Measurements from ENCODE around the gene ITCH. TPM values are rescaled to one million over a fixed set of nuclear protein-coding genes. Genes with fewer than 3 reads are reported as not detected.

Gene ITCH
- total and polyA plus RNA-seq, 4 donors = 9.3 to 68.1 (median 30.4) TPM

GRCh38 chr20:34552569-34552968 is 189.5 kb downstream of the ITCH start:
- peaks cover 0 to 7% (median 0%) of the 10 kb centered on the region in 5 donors for H3K4me1 ChIP-seq (ENCODE audit: control insufficient read depth in 5 of 5, insufficient read depth in 5 of 5, low read length in 5 of 5)
- no peak overlapping the region for H3K4me3 ChIP-seq
- no peaks in the 10 kb centered on the region for H3K36me3 ChIP-seq (ENCODE audit: control insufficient read depth in 4 of 4, insufficient read depth in 4 of 4, low read length in 4 of 4)
- no peak for TF ChIP-seq CTCF (IDR thresholded peaks at IDR 0.05; ENCODE audit: control extremely low read depth, extremely low read depth)
- no peaks in the 10 kb centered on the region for H3K27me3 ChIP-seq (ENCODE audit: control insufficient read depth in 3 of 3, insufficient read depth in 3 of 3, low read length in 2 of 3)
- DNase-seq (no peak), ATAC-seq (ENCODE audit: insufficient read depth, low FRiP score) (no peak)
- WGBS, 2 donors = 89 to 96% methylated on average over 6 of the region's 6 CpGs
- no peak overlapping the region for H3K27ac ChIP-seq (ENCODE audit: low read depth in 1 of 2, low read length in 1 of 2)
- H3K9me3 ChIP-seq (ENCODE audit: control insufficient read depth in 4 of 4, insufficient read depth in 3 of 4, low read length in 3 of 4) = peaks cover 0 to 2% (median 0%) of the 10 kb centered on the region in 4 donors
- no peak overlapping the region for H3K9ac ChIP-seq (ENCODE audit: insufficient read depth in 1 of 2, low read length in 2 of 2)

- Histone ChIP-seq H3K4me3 (no peak overlapping the region), H3K9ac (ENCODE audit: insufficient read depth in 1 of 2, low read length in 2 of 2) (no peak overlapping the region), H3K27ac (ENCODE audit: low read depth in 1 of 2, low read length in 1 of 2) (peak overlapping the region in 1 of 2 donors; percentile 52), H3K9me3 (ENCODE audit: control insufficient read depth in 4 of 4, insufficient read depth in 3 of 4, low read length in 3 of 4) (peaks cover 0 to 2% (median 0%) of the 10 kb centered on the region in 4 donors), H3K36me3 (ENCODE audit: control insufficient read depth in 4 of 4, insufficient read depth in 4 of 4, low read length in 4 of 4) (no peaks in the 10 kb centered on the region), H3K4me1 (ENCODE audit: control insufficient read depth in 5 of 5, insufficient read depth in 5 of 5, low read length in 5 of 5) (peaks cover 0 to 7% (median 0%) of the 10 kb centered on the region in 5 donors), H3K27me3 (ENCODE audit: control insufficient read depth in 3 of 3, insufficient read depth in 3 of 3, low read length in 2 of 3) (no peaks in the 10 kb centered on the region)
- no peak for TF ChIP-seq CTCF (IDR thresholded peaks at IDR 0.05; ENCODE audit: control extremely low read depth, extremely low read depth)
- no peak for DNase-seq
- no peak for ATAC-seq (ENCODE audit: insufficient read depth, low FRiP score)
- 41 to 77% methylated on average over 4 of the region's 4 CpGs for WGBS, 2 donors
Measured at GRCh38 chr20:34553366-34553867, 190.3 kb downstream of the ITCH start.

- no peak for ATAC-seq (ENCODE audit: insufficient read depth, low FRiP score)
- Histone ChIP-seq H3K9ac (ENCODE audit: insufficient read depth in 1 of 2, low read length in 2 of 2) (peak overlapping the region; percentile 87 to 97), H3K4me3 (peak overlapping the region; percentile 59), H3K9me3 (ENCODE audit: control insufficient read depth in 4 of 4, insufficient read depth in 3 of 4, low read length in 3 of 4) (peaks cover 0 to 2% (median 0%) of the 10 kb centered on the region in 4 donors), H3K36me3 (ENCODE audit: control insufficient read depth in 4 of 4, insufficient read depth in 4 of 4, low read length in 4 of 4) (peaks cover 0 to 3% (median 0%) of the 10 kb centered on the region in 4 donors), H3K27ac (ENCODE audit: low read depth in 1 of 2, low read length in 1 of 2) (peak overlapping the region; percentile 94 to 95), H3K4me1 (ENCODE audit: control insufficient read depth in 5 of 5, insufficient read depth in 5 of 5, low read length in 5 of 5) (peaks cover 0 to 5% (median 0%) of the 10 kb centered on the region in 5 donors), H3K27me3 (ENCODE audit: control insufficient read depth in 3 of 3, insufficient read depth in 3 of 3, low read length in 2 of 3) (no peaks in the 10 kb centered on the region)
- DNase-seq = peak in 1 of 3 donors; percentile 30
- no peak for TF ChIP-seq CTCF (IDR thresholded peaks at IDR 0.05; ENCODE audit: control extremely low read depth, extremely low read depth)
- 18 to 26% methylated on average over 11 of the region's 11 CpGs for WGBS, 2 donors
Measured at GRCh38 chr20:34557936-34558319, 194.9 kb downstream of the ITCH start.
